Measurements from ENCODE around the gene ARHGEF4. TPM values are rescaled to one million over a fixed set of nuclear protein-coding genes. Genes with fewer than 3 reads are reported as not detected.

Gene ARHGEF4
- total and polyA plus RNA-seq, 11 donors = 0.30 to 5.5 (median 3.8) TPM

DNA sequence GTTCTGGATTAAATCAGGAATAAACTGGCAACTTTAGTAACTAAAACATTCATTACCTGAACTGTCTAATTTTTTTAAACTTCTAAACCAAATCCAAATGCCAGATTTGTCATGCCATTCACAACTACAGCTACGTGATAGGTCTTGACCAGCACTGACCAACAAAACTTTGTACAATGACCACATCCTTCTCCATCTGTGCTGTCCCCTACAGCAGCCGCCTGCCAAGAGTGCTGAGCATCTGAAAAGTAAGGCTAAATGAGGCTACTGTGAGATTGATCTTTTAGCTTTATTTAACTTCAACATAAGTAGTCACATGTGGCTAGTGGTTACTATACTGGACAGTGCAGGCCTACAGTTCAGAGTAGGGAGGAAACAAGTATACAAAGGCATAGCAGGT is 248.9 kb downstream of the ARHGEF4 start:
- Histone ChIP-seq H3K27me3 (no peaks in the 10 kb centered on the region), H3K36me3 (peaks cover 0 to 77% (median 63%) of the 10 kb centered on the region in 9 donors), H3K4me1 (peaks cover 0 to 42% (median 26%) of the 10 kb centered on the region in 12 donors), H3K9me3 (no peaks in the 10 kb centered on the region), H3K27ac (no peak overlapping the region), H3K4me3 (no peak overlapping the region)
- intact Hi-C loops (cut with DNase I) = no loop called here
- TF ChIP-seq, protein P1, sequence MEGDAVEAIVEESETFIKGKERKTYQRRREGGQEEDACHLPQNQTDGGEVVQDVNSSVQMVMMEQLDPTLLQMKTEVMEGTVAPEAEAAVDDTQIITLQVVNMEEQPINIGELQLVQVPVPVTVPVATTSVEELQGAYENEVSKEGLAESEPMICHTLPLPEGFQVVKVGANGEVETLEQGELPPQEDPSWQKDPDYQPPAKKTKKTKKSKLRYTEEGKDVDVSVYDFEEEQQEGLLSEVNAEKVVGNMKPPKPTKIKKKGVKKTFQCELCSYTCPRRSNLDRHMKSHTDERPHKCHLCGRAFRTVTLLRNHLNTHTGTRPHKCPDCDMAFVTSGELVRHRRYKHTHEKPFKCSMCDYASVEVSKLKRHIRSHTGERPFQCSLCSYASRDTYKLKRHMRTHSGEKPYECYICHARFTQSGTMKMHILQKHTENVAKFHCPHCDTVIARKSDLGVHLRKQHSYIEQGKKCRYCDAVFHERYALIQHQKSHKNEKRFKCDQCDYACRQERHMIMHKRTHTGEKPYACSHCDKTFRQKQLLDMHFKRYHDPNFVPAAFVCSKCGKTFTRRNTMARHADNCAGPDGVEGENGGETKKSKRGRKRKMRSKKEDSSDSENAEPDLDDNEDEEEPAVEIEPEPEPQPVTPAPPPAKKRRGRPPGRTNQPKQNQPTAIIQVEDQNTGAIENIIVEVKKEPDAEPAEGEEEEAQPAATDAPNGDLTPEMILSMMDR (IDR thresholded peaks at IDR 0.05) = no peak
- no peak for TF ChIP-seq POLR2A (IDR thresholded peaks at IDR 0.05)
- peak in 1 of 4 donors; percentile 32 for ATAC-seq
- no peak for DNase-seq
- 30 to 52% (median 46%) methylated on average over 2 of the region's 2 CpGs for WGBS, 4 donors

DNA sequence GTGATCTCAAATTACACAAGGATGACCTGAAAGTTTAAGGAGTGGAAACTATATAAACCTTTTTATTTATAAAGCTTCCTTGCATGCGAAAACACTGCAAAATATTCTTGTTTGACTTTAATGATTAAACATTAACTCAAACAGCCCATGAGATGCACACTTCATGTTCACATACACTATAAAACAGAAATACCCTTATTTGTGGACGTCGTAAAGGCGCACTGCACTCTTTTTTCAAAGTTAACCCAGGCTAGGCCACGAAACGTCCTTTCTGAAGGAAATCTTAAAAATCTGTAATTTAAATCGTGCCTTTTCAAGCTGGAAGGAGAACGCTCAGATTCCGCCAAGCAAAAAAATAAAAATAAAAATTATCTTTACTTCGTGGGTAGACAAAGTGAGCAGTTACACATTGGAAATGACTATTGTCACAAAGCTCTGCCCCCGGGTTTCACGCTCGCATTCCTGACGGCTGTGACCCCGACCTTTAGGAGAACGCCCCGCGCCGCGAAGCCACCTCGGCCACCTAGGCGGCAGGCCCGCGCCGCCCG is 255.8 kb downstream of the ARHGEF4 start:
- ATAC-seq (no peak), DNase-seq (no peak)
- H3K36me3 ChIP-seq = peaks cover 0 to 32% (median 19%) of the 10 kb centered on the region in 9 donors
- peaks cover 0 to 22% (median 16%) of the 10 kb centered on the region in 12 donors for H3K4me1 ChIP-seq
- intact Hi-C loops (cut with DNase I) = loop anchor here in 3 of 10 donors (1.0 kb wide), 2 partner anchors 12 to 13 kb away; partner anchors contain the start of gene PLEKHB2 (in 1 of the 3)
- H3K27ac ChIP-seq = peak overlapping the region; percentile 84 to 99 (median 98)
- peak overlapping the region; percentile 52 to 99 (median 86) for H3K4me3 ChIP-seq
- no peaks in the 10 kb centered on the region for H3K9me3 ChIP-seq
- WGBS, 4 donors = 1 to 2% (median 1%) methylated on average over 26 of the region's 26 CpGs
- TF ChIP-seq, protein P1 (IDR thresholded peaks at IDR 0.05) = no peak
- TF ChIP-seq POLR2A (IDR thresholded peaks at IDR 0.05) = no peak
- H3K27me3 ChIP-seq = no peaks in the 10 kb centered on the region

DNA sequence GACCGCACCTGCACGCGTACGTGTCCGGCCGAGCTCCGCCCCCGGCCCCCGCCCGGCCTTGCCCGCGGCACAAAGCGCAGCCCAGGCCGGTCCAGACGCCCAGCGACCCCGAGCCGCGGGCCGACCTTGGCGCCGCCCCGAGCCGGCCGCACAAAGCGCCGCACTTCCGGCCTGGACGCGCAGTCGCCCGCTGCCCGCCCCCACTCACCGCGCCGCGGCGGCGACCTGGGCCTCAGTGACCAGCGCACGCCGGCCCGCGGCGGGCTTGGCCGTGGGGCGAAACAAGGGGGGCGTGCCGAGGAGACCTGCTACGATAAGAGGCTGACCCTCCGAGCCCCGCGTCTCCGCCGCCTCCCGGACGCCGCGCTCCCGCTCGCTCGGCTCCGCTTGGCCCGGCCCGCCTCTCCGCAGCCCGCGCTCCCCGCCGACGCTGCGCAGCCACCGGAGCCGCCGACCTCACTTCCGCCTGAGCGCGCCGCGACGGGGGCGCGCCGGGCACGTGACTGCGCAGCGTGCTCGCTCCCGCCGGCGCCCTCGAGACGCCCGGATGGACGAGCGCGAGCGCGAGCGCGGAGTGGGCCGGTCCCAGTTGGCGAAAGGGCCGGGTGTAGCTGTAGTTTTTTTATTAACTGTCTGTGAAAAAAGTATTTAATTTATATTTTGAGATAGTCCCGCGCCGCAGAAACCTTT is 256.4 kb downstream of the ARHGEF4 start, which contains the start of gene FAM168B:
TSS of gene FAM168B (minus strand) at position 455 of the 690 bp plus-strand sequence. CDS start 10,814 bp downstream, outside the sequence.
- Histone ChIP-seq H3K27me3 (no peaks in the 10 kb centered on the region), H3K4me1 (peaks cover 0 to 22% (median 16%) of the 10 kb centered on the region in 12 donors), H3K4me3 (peak within 1 kb of the TSS; percentile 52 to 99 (median 86)), H3K27ac (peak within 1 kb of the TSS; percentile 84 to 99 (median 98)), H3K9me3 (no peaks in the 10 kb centered on the region), H3K36me3 (peaks cover 0 to 26% (median 13%) of the 10 kb centered on the region in 9 donors)
- intact Hi-C loops (cut with DNase I) = loop anchor here in 3 of 10 donors (1.0 kb wide), 2 partner anchors 11 to 12 kb away; partner anchors contain the start of gene PLEKHB2 (in 1 of the 3)
- 0% methylated on average over 21 to 107 of the region's 107 CpGs for WGBS, 4 donors
- ATAC-seq (peak; percentile 94 to 98 (median 97)), DNase-seq (peak; percentile 90 to 95 (median 93))
- TF ChIP-seq, protein P1 (IDR thresholded peaks at IDR 0.05) = no peak
- peak; percentile 58 to 88 for TF ChIP-seq POLR2A (IDR thresholded peaks at IDR 0.05)

Measured in heart left ventricle (tissue), 16 donors.